ENCODE results near the gene PLPPR1.
"Not testable (repeated sequence)": the region's sequence is repeated elsewhere in the genome, so short reads cannot be mapped to it uniquely, and the experiment has no call there.

Gene PLPPR1

GRCh38 chr9:101274971-101275768 is 246.6 kb downstream of the PLPPR1 start:
- no peak for DNase-seq (ENCODE audit: low read depth)
- no peak overlapping the region for H3K4me3 ChIP-seq (ENCODE audit: low read length)
- no peak for TF ChIP-seq CTCF (IDR thresholded peaks at IDR 0.05; ENCODE audit: insufficient read depth, low read depth, low read length, missing control alignments)

- no peak for TF ChIP-seq CTCF (IDR thresholded peaks at IDR 0.05; ENCODE audit: insufficient read depth, low read depth, low read length, missing control alignments)
- no peak for DNase-seq (ENCODE audit: low read depth)
- no peak overlapping the region for H3K4me3 ChIP-seq (ENCODE audit: low read length)
These were observed 247.3 kb downstream of the PLPPR1 start for GRCh38 chr9:101275769-101276250.

- not testable (repeated sequence) for H3K4me3 ChIP-seq (ENCODE audit: low read length); DNase-seq (ENCODE audit: low read depth)
These were observed 262.5 kb downstream of the PLPPR1 start for GRCh38 chr9:101291043-101291442.

GRCh38 chr9:101299901-101300300 is 271.4 kb downstream of the PLPPR1 start:
- no peak for DNase-seq (ENCODE audit: low read depth)
- no peak overlapping the region for H3K4me3 ChIP-seq (ENCODE audit: low read length)
- no peak for TF ChIP-seq CTCF (IDR thresholded peaks at IDR 0.05; ENCODE audit: insufficient read depth, low read depth, low read length, missing control alignments)

GRCh38 chr9:101307051-101307450 is 278.5 kb downstream of the PLPPR1 start:
- DNase-seq (ENCODE audit: low read depth): no peak
- no peak for TF ChIP-seq CTCF (IDR thresholded peaks at IDR 0.05; ENCODE audit: insufficient read depth, low read depth, low read length, missing control alignments)
- no peak overlapping the region for H3K4me3 ChIP-seq (ENCODE audit: low read length)

GRCh38 chr9:101307524-101308213 is 279.1 kb downstream of the PLPPR1 start:
- TF ChIP-seq CTCF (IDR thresholded peaks at IDR 0.05; ENCODE audit: insufficient read depth, low read depth, low read length, missing control alignments): no peak
- no peak overlapping the region for H3K4me3 ChIP-seq (ENCODE audit: low read length)
- peak; percentile 87 for DNase-seq (ENCODE audit: low read depth)

- no peak for DNase-seq (ENCODE audit: low read depth)
- TF ChIP-seq CTCF (IDR thresholded peaks at IDR 0.05; ENCODE audit: insufficient read depth, low read depth, low read length, missing control alignments): no peak
- H3K4me3 ChIP-seq (ENCODE audit: low read length): no peak overlapping the region
These were observed 280.6 kb downstream of the PLPPR1 start for GRCh38 chr9:101309139-101309538.

All from epithelial cell of esophagus (primary cell).